GM23338 (cell line): ENCODE measurements around the gene SULT6B1. TPM values are rescaled to one million over a fixed set of nuclear protein-coding genes. Genes with fewer than 3 reads are reported as not detected.

ENCODE experiments used
- ATAC-seq: fragments of 200-7000 bp; cut with Tn5 transposase; 3 replicates; pipeline ENCODE4 v1.9.1; 2020
- DNase-seq: peaks from one replicate; pipeline ENCODE4 v3.0.0-alpha.2; 2015; ENCODE audit warnings: low spot score
- H2AFZ ChIP-seq: fragments of 200-600 bp; sonication (generic); 2 replicates; pipeline ENCODE4 v1.8.0; 2016; ENCODE audit warnings: antibody characterized with exemption, mild to moderate bottlenecking, moderate library complexity
- H3F3A ChIP-seq: fragments of 200-600 bp; sonication (generic); replicated peaks from 2 replicates; pipeline ENCODE4 v1.8.0; 2017; ENCODE audit warnings: antibody characterized with exemption, mixed run types, low read depth
- H3K27ac ChIP-seq: fragments of 200-600 bp; sonication (generic); 2 replicates; pipeline ENCODE4 v1.6.1; 2016; ENCODE audit warnings: low read depth
- H3K27me3 ChIP-seq: fragments of 200-600 bp; sonication (generic); 2 replicates; pipeline ENCODE4 v1.8.0; 2016; ENCODE audit warnings: mild to moderate bottlenecking, mixed run types, moderate library complexity; ENCODE audit not compliant: insufficient read depth
- H3K36me3 ChIP-seq: fragments of 200-600 bp; sonication (generic); 2 replicates; pipeline ENCODE4 v1.8.0; 2016; ENCODE audit warnings: mild to moderate bottlenecking; ENCODE audit not compliant: insufficient read depth
- H3K4me1 ChIP-seq: fragments of 200-600 bp; sonication (generic); 2 replicates; pipeline ENCODE4 v1.8.0; 2016; ENCODE audit warnings: mild to moderate bottlenecking, moderate library complexity; ENCODE audit not compliant: insufficient read depth
- H3K4me2 ChIP-seq: fragments of 200-600 bp; sonication (generic); 2 replicates; pipeline ENCODE4 v1.7.1; 2017; ENCODE audit warnings: mixed run types
- H3K4me3 ChIP-seq: fragments of 200-600 bp; sonication (generic); 2 replicates; pipeline ENCODE4 v1.6.1; 2016; ENCODE audit warnings: mixed run types
- H3K79me2 ChIP-seq: fragments of 200-600 bp; sonication (generic); replicated peaks from 2 replicates; pipeline ENCODE4 v1.8.0; 2017; ENCODE audit warnings: mild to moderate bottlenecking; ENCODE audit not compliant: insufficient read depth
- H3K9me2 ChIP-seq: fragments of 200-600 bp; sonication (generic); 2 replicates; pipeline ENCODE4 v1.8.0; 2017; ENCODE audit not compliant: insufficient read depth
- H4K20me1 ChIP-seq: fragments of 200-600 bp; sonication (generic); replicated peaks from 2 replicates; pipeline ENCODE4 v1.8.0; 2017; ENCODE audit warnings: mild to moderate bottlenecking; ENCODE audit not compliant: insufficient read depth
- H3K27ac Mint-ChIP-seq: 2 replicates; pipeline ENCODE4 v1.8.0; 2020; ENCODE audit warnings: inconsistent platforms, mild to moderate bottlenecking, moderate library complexity, mixed read lengths
- H3K27me3 Mint-ChIP-seq: 3 replicates; pipeline ENCODE4 v1.8.0; 2022; ENCODE audit warnings: low read depth, mild to moderate bottlenecking, moderate library complexity, mixed read lengths, inconsistent platforms; ENCODE audit not compliant: insufficient read depth, poor library complexity
- H3K36me3 Mint-ChIP-seq: 3 replicates; pipeline ENCODE4 v1.8.0; 2021; ENCODE audit warnings: low read depth, mild to moderate bottlenecking, inconsistent platforms, moderate library complexity, mixed read lengths
- H3K4me1 Mint-ChIP-seq: 3 replicates; pipeline ENCODE4 v1.8.0; 2020; ENCODE audit warnings: mild to moderate bottlenecking, inconsistent platforms, mixed read lengths
- H3K4me3 Mint-ChIP-seq: 3 replicates; pipeline ENCODE4 v1.8.0; 2021; ENCODE audit warnings: moderate library complexity, mild to moderate bottlenecking, inconsistent platforms, mixed read lengths
- H3K9me3 Mint-ChIP-seq: 3 replicates; pipeline ENCODE4 v1.8.0; 2020; ENCODE audit warnings: moderate library complexity, mild to moderate bottlenecking, inconsistent platforms, mixed read lengths
- CREB1 ChIP-seq: fragments of 250-450 bp; sonication (Bioruptor Pico); IDR thresholded peaks from 2 replicates; pipeline ENCODE4 v1.5.0; 2020; ENCODE audit warnings: low read depth, mild to moderate bottlenecking, moderate library complexity
- ETS1 ChIP-seq: IDR thresholded peaks from 2 replicates; pipeline ENCODE4 v1.6.1; 2016; ENCODE audit warnings: antibody characterized with exemption
- EZH2 ChIP-seq: fragments of 200-600 bp; sonication (generic); IDR thresholded peaks from one replicate; pipeline ENCODE4 v1.8.0; 2017; ENCODE audit warnings: antibody characterized with exemption, mild to moderate bottlenecking, low read depth; ENCODE audit not compliant: unreplicated experiment
- EZH2phosphoT487 ChIP-seq: fragments of 200-600 bp; sonication (generic); IDR thresholded peaks from one replicate; pipeline ENCODE4 v1.8.1; 2018; ENCODE audit warnings: antibody characterized with exemption; ENCODE audit not compliant: unreplicated experiment
- JUNB ChIP-seq: IDR thresholded peaks from one replicate; pipeline ENCODE4 v1.6.1; 2016; ENCODE audit warnings: antibody characterized with exemption; ENCODE audit not compliant: unreplicated experiment
- NANOG ChIP-seq: IDR thresholded peaks from 2 replicates; pipeline ENCODE4 v1.6.1; 2016; ENCODE audit warnings: antibody characterized with exemption, borderline replicate concordance
- POLR2AphosphoS5 ChIP-seq: IDR thresholded peaks from 2 replicates; pipeline ENCODE4 v1.6.1; 2016; ENCODE audit warnings: antibody characterized with exemption, low read depth
- STAT1 ChIP-seq: IDR thresholded peaks from one replicate; pipeline ENCODE4 v1.6.1; 2016; ENCODE audit warnings: antibody characterized with exemption; ENCODE audit not compliant: unreplicated experiment
- ZNF114 ChIP-seq: fragments of 250-450 bp; sonication (Bioruptor Pico); IDR thresholded peaks from 2 replicates; pipeline ENCODE4 v1.5.0; 2020; ENCODE audit warnings: mild to moderate bottlenecking, moderate library complexity
- ZNF331 ChIP-seq: fragments of 250-450 bp; sonication (Bioruptor Pico); IDR thresholded peaks from 2 replicates; pipeline ENCODE4 v1.5.0; 2020; ENCODE audit warnings: low read depth, mild to moderate bottlenecking, moderate library complexity
- polyA plus RNA-seq: library from polyadenylated mRNA; unstranded; fragments of >200 nt; fragmentation: Nextera tagmentation; extraction: Ambion mirVana; gene quantifications from 2 replicates; pipeline ENCODE4 v1.2.1, GENCODE V29; 2016
- total RNA-seq: library from RNA; depleted of rRNA; stranded (reverse); fragments of >200 nt; shearing (Covaris generic); gene quantifications from 2 replicates; pipeline ENCODE4 v1.2.3, GENCODE V29; 2014
- TF ChIP-seq, protein P1 (sequence below): fragments of 250-450 bp; sonication (Bioruptor Pico); IDR thresholded peaks from 2 replicates; pipeline ENCODE4 v1.5.0; 2020; ENCODE audit warnings: mild to moderate bottlenecking, moderate library complexity
- TF ChIP-seq, protein P2 (sequence below): IDR thresholded peaks from one replicate; pipeline ENCODE4 v1.6.1; 2018; ENCODE audit warnings: antibody characterized with exemption; ENCODE audit not compliant: unreplicated experiment
- TF ChIP-seq, protein P3 (sequence below), 2 experiments: fragments of 200-600 bp in 1 of 2; sonication (generic) in 1 of 2; conservative IDR thresholded peaks; 2 replicates each; pipeline versions ENCODE4 v1.5.1 to v1.6.1; 2016 to 2017; ENCODE audit warnings: antibody characterized with exemption in 2 of 2, low read depth in 2 of 2, mild to moderate bottlenecking in 2 of 2, moderate library complexity in 1 of 2

SULT6B1 gene
- total and polyA plus RNA-seq, 2 experiments from 2014 or later, result not detected

DNA sequence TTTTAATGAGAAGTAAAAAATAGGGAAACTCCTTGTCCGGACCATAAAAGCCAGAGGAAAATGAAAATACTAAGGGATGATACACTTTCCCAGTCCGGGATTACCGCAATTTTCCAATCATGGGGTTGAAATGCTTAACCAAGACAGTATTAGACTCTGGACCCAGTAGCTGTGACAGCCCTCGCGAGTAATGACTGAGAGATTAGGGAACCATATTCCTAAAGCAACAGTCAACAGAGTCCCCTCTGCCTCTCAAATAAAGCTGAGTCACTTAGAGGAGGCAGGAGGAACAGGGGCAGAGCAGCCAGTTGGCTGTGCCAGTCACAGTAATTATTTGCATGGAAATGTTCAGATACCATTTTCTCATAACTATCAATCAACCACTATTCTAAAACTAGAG lies 69.3 kb downstream of the SULT6B1 start:
- H3K4me1 Mint-ChIP-seq, result no peaks in the 10 kb centered on the region
- TF ChIP-seq ZNF331 (CRISPR knock-in tag) (no peak), NANOG (no peak), ETS1 (no peak), EZH2 (no peak), ZNF114 (CRISPR knock-in tag) (no peak), STAT1 (no peak), POLR2AphosphoS5 (no peak), EZH2phosphoT487 (no peak), JUNB (no peak), CREB1 (CRISPR knock-in tag) (no peak)
- TF ChIP-seq, protein P1, sequence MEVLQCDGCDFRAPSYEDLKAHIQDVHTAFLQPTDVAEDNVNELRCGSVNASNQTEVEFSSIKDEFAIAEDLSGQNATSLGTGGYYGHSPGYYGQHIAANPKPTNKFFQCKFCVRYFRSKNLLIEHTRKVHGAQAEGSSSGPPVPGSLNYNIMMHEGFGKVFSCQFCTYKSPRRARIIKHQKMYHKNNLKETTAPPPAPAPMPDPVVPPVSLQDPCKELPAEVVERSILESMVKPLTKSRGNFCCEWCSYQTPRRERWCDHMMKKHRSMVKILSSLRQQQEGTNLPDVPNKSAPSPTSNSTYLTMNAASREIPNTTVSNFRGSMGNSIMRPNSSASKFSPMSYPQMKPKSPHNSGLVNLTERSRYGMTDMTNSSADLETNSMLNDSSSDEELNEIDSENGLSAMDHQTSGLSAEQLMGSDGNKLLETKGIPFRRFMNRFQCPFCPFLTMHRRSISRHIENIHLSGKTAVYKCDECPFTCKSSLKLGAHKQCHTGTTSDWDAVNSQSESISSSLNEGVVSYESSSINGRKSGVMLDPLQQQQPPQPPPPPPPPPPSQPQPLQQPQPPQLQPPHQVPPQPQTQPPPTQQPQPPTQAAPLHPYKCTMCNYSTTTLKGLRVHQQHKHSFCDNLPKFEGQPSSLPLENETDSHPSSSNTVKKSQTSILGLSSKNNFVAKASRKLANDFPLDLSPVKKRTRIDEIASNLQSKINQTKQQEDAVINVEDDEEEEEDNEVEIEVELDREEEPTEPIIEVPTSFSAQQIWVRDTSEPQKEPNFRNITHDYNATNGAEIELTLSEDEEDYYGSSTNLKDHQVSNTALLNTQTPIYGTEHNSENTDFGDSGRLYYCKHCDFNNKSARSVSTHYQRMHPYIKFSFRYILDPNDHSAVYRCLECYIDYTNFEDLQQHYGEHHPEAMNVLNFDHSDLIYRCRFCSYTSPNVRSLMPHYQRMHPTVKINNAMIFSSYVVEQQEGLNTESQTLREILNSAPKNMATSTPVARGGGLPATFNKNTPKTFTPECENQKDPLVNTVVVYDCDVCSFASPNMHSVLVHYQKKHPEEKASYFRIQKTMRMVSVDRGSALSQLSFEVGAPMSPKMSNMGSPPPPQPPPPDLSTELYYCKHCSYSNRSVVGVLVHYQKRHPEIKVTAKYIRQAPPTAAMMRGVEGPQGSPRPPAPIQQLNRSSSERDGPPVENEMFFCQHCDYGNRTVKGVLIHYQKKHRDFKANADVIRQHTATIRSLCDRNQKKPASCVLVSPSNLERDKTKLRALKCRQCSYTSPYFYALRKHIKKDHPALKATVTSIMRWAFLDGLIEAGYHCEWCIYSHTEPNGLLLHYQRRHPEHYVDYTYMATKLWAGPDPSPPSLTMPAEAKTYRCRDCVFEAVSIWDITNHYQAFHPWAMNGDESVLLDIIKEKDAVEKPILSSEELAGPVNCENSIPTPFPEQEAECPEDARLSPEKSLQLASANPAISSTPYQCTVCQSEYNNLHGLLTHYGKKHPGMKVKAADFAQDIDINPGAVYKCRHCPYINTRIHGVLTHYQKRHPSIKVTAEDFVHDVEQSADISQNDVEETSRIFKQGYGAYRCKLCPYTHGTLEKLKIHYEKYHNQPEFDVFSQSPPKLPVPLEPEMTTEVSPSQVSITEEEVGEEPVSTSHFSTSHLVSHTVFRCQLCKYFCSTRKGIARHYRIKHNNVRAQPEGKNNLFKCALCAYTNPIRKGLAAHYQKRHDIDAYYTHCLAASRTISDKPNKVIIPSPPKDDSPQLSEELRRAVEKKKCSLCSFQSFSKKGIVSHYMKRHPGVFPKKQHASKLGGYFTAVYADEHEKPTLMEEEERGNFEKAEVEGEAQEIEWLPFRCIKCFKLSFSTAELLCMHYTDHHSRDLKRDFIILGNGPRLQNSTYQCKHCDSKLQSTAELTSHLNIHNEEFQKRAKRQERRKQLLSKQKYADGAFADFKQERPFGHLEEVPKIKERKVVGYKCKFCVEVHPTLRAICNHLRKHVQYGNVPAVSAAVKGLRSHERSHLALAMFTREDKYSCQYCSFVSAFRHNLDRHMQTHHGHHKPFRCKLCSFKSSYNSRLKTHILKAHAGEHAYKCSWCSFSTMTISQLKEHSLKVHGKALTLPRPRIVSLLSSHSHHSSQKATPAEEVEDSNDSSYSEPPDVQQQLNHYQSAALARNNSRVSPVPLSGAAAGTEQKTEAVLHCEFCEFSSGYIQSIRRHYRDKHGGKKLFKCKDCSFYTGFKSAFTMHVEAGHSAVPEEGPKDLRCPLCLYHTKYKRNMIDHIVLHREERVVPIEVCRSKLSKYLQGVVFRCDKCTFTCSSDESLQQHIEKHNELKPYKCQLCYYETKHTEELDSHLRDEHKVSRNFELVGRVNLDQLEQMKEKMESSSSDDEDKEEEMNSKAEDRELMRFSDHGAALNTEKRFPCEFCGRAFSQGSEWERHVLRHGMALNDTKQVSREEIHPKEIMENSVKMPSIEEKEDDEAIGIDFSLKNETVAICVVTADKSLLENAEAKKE (CRISPR knock-in tag), result no peak
- TF ChIP-seq, protein P2, sequence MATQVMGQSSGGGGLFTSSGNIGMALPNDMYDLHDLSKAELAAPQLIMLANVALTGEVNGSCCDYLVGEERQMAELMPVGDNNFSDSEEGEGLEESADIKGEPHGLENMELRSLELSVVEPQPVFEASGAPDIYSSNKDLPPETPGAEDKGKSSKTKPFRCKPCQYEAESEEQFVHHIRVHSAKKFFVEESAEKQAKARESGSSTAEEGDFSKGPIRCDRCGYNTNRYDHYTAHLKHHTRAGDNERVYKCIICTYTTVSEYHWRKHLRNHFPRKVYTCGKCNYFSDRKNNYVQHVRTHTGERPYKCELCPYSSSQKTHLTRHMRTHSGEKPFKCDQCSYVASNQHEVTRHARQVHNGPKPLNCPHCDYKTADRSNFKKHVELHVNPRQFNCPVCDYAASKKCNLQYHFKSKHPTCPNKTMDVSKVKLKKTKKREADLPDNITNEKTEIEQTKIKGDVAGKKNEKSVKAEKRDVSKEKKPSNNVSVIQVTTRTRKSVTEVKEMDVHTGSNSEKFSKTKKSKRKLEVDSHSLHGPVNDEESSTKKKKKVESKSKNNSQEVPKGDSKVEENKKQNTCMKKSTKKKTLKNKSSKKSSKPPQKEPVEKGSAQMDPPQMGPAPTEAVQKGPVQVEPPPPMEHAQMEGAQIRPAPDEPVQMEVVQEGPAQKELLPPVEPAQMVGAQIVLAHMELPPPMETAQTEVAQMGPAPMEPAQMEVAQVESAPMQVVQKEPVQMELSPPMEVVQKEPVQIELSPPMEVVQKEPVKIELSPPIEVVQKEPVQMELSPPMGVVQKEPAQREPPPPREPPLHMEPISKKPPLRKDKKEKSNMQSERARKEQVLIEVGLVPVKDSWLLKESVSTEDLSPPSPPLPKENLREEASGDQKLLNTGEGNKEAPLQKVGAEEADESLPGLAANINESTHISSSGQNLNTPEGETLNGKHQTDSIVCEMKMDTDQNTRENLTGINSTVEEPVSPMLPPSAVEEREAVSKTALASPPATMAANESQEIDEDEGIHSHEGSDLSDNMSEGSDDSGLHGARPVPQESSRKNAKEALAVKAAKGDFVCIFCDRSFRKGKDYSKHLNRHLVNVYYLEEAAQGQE, result no peak
- TF ChIP-seq, protein P3, sequence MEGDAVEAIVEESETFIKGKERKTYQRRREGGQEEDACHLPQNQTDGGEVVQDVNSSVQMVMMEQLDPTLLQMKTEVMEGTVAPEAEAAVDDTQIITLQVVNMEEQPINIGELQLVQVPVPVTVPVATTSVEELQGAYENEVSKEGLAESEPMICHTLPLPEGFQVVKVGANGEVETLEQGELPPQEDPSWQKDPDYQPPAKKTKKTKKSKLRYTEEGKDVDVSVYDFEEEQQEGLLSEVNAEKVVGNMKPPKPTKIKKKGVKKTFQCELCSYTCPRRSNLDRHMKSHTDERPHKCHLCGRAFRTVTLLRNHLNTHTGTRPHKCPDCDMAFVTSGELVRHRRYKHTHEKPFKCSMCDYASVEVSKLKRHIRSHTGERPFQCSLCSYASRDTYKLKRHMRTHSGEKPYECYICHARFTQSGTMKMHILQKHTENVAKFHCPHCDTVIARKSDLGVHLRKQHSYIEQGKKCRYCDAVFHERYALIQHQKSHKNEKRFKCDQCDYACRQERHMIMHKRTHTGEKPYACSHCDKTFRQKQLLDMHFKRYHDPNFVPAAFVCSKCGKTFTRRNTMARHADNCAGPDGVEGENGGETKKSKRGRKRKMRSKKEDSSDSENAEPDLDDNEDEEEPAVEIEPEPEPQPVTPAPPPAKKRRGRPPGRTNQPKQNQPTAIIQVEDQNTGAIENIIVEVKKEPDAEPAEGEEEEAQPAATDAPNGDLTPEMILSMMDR (conservative IDR thresholded peaks at IDR 0.05; ENCODE audit: low read depth in 2 of 2), result no peak
- H2AFZ ChIP-seq, result no peak overlapping the region
- H3K9me2 ChIP-seq, result no peaks in the 10 kb centered on the region
- H3K36me3 ChIP-seq, result no peaks in the 10 kb centered on the region; the same call in 1 of the 2 replicates
- no peak overlapping the region for H3K4me3 ChIP-seq
- no peak for ATAC-seq
- H4K20me1 ChIP-seq, result peaks cover 3% of the 10 kb centered on the region
- no peaks in the 10 kb centered on the region for H3K4me1 ChIP-seq
- H3K4me2 ChIP-seq, result no peak overlapping the region
- no peaks in the 10 kb centered on the region for H3K27me3 ChIP-seq
- H3K4me3 Mint-ChIP-seq, result no peak overlapping the region
- H3K9me3 Mint-ChIP-seq, result no peaks in the 10 kb centered on the region; the same call in 2 of the 3 replicates
- H3K79me2 ChIP-seq, result no peaks in the 10 kb centered on the region
- no peak overlapping the region for H3K27ac ChIP-seq
- H3K27me3 Mint-ChIP-seq, result no peaks in the 10 kb centered on the region
- no peak for DNase-seq
- H3K36me3 Mint-ChIP-seq, result peaks cover 28% of the 10 kb centered on the region; the same call in 2 of the 3 replicates
- H3K27ac Mint-ChIP-seq, result no peak overlapping the region
- 0 out of 2 replicates have a peak, but pooled peaks cover 3% of the 10 kb centered on the region for H3F3A ChIP-seq
